MV-4-11 (cell line): ENCODE results near the gene IFNA4.

Source experiments
- DNase-seq: peaks from one replicate; lab custom pipeline; 2025; lab: John Stamatoyannopoulos, UW

The IFNA4 gene

DNA sequence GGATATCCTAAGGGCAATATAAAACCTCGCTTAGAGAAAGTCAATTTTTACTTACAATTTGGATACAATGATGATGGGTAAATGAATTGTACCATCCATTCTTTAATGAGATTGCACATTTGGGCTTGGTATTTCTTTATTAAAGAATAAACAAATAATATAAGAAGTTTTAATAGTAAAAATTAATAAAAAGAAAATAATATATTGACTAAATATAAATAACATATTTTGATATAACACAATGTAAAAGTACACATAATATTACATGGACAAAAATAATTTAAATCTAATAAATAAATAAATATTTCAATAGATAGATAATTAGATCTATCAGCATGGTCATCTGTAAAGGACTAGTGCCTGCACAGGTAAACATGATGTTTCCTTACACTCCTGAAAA, 21.9 kb downstream of the IFNA4 start:
- DNase-seq: no peak

DNA sequence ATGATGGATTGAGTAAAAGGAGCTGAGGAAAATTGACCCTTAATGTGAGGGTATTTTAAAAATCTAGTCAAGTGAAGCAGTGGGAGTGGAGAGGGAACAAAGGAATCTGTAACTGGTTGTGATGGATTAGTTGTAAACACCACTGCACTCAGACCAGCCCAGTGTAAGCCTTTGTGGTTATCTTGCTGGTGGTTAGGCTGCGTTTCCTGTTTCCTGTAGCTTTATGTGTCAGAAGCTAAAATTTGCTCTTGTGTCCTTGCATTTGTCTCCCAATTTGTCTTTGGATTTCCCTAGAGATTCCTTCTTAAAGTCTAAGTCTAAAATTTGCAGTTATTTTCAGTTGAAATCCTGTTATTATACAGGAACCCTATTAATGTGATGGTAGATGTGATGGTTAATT, 27.2 kb downstream of the IFNA4 start:
- peak; percentile 91 for DNase-seq

DNA sequence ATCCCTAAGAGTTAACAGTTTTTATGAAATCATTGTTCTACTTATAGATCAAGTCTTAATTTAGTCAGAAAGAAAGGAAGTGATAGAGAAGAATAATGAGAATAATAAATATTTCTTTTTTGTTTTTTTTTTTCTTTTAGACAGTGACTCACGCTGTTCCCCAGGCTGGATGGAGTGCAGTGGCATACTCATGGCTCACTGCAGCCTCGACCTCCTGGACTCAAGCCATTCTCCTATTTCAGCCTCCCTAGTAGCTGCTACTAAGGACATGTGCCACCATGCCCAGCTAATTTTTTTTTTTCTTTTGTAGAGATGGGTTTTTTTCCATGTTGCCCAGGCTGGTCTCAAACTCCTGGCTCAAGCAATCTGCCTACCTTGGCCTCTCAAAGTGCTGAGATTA, 31.9 kb downstream of the IFNA4 start:
- no peak for DNase-seq

DNA sequence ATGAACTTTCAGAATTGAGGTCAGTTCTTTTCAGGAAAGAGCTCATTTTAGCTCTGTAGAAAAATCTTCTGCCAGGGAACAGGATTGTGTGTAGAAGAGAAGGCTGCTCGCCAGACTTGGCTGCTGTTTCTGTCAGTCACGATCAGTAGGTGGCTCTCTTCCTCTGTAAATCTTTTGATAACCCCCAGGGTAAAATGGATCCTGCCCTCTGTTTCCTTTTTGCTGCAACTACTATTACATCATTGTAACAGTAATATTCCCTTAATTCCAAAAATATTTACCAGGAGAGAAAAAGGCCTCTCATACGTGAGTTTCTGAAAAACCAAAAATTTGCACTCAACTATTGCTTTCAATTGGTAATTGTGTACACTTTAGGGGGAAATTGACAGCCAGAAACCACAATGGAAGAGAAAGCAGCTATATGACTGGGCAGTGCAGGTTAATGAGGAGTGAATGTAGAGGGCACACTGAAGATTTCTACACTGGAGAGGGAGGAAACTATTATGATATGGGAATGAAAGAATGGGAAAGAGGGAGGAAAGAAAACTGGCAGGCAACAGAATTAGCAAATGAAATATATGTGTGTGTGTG, 33.3 kb downstream of the IFNA4 start:
- DNase-seq: peak; percentile 61

DNA sequence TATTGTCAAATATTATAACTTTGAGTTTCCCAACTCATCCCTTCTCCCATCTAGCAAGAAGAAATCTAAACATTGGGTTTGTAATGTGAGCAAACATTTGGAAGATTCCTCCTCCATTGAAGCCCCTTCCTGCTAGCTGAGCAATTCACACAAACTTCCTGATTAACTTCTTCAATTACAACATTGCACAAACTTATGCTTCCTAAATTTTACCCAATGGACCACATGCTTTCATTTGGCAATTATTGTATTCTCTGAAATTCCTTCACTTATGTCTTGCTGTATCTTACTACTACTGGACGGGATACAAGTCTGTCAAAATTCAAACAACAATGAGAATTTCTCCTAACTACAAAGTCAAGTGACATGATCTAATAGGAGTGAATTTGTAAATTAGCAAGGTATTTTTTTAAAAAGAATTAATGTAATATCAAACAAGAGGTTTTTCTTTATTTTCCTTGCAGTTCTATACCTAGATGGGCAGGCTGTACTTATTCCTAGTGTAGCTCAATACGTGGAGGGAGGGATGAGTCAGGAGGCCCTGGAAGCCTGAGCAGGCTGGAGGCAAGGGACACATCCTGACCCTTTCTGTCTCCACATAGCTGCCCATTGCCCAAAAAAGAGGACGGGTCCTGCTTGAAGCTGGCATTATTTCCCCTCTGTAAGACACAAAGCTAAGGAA, 33.9 kb downstream of the IFNA4 start:
- DNase-seq: peak; percentile 51

DNA sequence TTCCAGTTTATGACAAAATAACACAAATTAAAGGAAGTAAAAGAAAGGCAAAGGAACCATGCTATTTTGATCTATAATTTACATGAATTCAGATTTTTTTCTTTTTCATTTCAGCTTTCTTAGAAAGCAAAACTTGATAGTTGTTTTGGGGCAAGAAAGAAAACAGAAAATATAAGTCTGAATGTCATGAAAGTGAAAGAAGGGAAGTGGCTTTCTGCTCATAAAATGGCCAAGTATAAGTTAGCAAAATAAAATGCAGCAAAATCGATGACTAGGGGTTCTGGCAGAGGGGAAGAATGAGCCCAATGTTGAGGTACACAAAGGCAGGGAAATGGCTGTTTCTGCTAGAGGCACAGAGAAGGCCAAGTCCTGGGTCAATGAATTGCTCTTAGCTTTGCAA, 42.8 kb downstream of the IFNA4 start:
- DNase-seq: peak; percentile 58

DNA sequence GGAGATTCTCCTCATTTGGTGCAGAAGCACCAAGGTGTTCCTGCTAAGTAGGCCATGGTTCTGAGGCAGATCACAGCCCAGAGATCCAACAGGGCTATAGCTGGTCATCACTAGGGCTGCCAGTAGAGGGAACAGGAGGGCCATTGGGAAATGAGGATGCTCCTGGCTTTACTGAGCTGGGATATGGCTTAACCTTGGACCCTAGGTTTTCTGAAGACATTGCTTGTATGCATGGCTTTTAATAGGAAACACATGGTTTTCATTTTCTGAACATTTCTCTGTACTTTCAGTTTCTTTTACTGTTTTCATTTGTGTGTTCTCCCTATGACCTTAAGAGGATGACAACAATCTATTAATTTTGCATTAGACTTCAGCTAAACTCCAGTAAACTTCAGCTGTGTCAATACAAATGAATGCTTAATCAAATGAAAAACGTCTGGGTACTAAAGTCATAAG, 45.9 kb downstream of the IFNA4 start, which contains the start of gene IFNW1:
IFNW1 (minus strand) TSS at position 406 of the 456 bp plus-strand sequence; CDS start at position 144, 262 bp downstream.
- DNase-seq: peak; percentile 1

DNA sequence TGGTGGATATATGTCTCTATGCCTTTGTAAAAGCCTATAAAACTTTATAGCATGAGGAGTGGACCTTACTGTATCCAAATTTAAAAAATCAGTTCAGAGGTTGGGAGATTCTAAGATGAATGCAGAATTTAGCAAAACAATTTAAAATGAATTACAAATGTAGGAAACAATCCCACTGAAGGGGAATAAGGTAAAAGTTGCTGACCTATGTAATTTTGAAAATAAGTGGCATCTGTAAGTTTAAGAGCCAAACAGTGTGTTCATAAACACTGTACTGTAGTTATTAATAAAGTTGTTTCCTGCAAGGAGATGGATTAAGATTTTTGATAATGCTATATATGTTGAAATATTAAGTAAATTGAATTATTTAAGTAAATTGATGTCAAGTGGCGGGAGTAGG, 50.4 kb downstream of the IFNA4 start:
- no peak for DNase-seq
